NCI-H1417 treated with DMSO at 0.1 percent for 48 hours (cell line): ENCODE data around the gene GRIP2.

Experiments used
- DNase-seq: peaks from one replicate; lab custom pipeline; 2025; lab: John Stamatoyannopoulos, UW

Gene GRIP2

DNA sequence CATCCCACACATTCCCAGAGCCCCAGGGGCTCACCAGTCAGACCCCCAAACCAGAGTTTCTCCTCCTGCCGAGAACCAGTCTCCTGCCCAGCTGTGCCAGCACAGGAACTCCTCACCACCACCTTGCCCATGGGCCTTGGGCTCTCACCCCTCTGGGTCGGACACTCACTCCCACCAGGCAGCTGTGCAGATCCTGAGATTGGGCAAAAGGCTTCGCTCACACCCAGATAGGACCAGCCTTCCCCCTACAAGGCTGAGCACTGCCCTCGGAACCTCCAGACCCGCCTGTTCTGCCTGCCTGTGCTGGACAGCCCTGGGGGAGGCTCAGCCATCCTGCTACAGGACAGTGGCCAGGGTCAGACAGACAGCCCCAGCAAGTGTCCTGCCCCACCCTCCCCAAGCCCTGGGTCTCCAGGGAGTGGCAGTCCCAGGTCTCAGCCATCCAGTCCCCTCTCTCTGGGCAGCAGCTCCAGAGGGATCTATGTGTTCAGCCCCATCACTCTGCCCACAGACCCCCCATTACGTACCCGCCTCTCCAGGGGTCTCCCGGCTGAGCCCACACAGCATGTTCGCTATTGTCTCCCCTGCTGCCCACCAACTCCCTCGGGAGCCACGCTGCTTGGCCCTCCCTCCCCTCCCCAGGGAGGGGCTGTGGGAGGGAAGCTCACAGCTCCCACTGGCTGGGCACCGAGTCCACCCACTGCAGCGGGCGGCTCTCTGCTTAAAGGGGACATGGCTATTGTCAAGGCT is at the start of gene GRIP2:
TSS of gene GRIP2 (minus strand) at position 601 of the 750 bp plus-strand sequence. CDS start at position 567, 34 bp downstream.
- DNase-seq, result no peak

DNA sequence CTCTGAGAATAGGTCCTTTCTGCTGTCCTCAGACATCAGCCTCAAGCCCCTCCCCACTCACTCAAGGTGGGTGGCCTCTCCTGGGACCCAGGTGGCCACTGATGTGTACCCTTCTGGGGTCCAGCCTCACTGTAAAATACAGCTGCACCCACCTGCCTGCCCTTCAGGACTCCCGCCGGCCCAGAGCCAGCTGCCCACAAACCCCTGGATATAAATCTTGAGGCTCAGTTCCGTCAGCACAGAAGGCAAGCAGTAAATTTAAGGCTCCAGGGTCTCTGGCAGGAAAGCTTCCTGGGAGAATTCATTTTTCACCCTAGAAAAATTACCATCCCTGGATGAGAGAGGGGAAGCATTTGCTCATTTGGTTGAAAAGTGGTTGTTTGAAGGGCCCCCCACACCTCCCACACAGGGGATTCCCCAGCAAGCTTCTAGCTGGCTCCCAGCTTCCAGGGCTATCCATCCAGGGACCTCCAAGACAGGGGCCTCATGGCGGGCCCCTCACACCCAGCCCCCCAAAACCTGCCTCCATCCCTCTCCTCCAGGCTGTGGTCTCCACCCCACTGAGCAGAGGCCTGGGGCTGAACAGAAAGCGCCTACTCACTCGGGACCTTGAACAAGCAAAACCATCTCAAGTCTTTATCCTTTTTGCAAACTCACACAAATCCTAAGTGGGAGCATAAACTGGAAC is 48.4 kb upstream of the GRIP2 start:
- DNase-seq, result no peak

DNA sequence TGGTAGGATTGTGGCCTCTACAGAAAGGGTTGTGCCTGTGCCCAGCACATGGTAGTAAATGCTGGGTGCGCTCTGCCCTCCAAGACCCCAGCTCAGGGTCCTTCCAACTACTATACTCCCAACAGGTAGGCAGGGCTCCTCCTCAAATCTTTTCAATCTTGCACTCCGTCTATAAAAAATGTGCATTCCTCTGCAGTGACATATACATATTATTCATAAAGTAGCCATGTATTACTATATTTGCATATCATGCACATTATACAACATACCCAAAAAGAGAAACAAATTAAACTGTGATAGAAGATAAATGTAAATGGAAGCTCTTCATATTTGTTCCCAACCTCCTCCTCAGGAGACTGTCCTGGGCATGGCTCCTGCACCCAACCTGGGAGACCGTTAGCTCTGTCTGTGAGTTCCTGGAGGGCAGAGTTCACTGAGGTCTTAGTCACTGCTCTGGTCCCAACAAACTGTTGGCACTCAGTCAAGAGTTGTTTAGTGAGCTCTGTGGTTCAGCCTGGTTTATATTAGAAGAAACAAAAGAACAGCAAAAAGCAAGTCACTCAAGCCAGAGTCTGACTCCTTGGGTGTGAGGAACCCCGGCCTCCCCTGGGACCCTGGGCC is 47.7 kb upstream of the GRIP2 start:
- DNase-seq, result no peak

DNA sequence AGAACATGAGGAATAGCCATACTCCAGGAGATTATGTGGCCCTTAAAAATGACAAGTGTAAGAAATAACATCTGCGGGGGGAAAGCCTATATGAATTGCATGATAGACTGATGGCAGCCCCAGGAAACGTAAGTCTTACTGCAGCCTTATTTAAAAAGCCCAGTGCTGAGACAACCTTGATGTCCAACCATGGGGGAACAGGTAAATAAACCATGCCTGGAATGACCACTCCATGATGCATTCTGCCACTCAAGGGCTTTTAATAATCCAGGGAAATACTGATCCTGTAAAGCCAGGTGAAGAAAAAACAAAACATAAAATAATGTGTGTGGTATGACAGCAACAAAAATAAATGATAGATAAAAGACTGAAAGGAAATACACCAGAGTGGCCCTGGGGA is 46.5 kb upstream of the GRIP2 start:
- no peak for DNase-seq

DNA sequence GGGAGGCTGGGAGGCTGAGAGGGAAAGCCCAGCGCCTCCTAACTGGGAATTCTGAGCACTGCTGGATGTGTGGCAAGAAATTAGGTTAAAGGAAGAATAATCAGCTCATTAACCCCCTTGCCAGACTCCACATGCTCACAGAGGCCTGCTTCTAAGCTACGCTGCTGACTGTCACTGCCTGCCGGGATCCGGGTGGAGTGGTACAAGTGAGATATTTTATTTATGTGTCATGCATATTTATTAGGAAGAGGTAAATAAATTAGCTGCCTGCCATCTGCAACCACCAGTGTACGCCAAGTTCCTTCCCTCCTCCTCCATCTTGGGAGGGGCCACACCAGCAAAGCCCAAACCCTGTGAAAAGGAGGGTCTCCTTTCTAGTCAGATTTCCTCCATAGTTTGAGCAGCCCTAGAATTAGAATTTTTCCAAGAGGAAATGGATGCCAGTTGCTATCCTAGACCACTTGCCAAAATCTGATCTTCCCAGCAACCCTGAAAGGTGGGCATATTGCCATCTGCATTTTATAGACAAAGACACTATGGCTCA is 43.5 kb upstream of the GRIP2 start:
- no peak for DNase-seq

DNA sequence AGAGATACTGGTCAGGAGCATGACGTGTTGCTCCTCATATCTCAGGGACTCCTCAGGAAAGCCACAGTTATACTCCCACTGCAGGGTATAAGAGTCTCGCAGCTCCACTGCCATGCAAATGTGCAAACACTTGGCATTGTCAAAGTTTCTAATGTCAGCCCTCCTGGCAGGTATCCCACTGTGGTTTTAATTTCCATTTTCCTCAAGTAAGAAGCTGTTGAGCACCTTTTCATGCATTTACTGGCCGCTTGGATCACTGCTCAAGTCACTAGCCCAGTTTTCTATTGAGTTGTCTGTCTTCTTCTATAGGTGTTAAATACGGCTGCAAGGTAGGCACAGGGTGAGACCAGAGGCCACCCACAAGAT is 41.9 kb upstream of the GRIP2 start:
- no peak for DNase-seq

DNA sequence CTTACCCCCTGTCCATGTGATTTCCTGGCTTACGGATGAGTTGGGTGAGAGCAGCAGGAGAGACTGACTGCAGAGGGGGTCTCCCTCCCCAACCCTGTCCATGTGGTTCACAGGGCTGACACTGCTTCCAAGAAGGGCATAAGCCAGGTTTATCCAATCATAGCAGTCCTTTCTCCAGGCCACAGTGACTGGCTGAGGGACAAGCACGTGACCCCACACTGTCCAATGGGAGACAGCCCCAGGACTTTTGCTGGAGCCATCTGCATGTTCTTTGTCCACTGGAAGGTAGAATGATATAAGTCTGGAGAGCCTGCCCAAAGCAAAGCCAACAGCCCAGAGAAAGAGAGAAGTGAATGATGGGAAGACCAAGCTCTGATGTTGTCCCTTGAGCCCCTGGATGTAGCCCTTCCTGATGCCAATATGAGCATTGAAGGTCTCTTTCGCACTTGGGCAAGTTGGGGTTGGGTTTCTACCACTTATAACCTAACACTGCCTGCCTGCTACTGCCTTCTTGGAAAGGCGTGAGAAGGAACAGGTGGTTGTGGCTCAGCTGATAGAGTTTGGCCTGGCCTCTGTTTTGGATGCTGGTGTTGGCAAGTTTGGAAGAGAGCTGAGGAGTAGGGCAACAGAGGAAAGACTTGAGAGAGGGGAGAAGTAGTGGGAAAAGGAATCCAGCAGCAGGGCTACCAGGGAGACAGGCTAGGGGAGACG is 41.3 kb upstream of the GRIP2 start:
- no peak for DNase-seq

DNA sequence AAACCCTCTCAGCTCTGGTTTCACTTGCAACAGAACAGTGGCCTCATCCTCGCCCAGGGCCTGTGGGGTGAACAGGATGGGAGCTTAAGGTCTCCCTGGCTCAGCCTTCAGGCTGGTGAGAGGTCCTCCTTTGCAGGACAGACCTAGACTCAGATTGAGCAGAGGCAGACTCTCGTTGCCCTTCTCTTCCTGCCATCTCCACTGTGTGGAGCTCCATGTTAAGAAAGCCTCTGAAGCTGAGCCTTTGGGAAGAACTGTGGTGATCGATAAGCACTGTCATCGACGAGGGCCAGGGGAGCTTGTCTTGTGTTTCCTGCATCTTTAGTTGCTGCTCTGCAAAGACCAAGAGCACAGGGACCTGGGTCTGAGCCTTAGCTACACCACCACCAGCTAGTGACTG is 37.8 kb upstream of the GRIP2 start:
- no peak for DNase-seq

DNA sequence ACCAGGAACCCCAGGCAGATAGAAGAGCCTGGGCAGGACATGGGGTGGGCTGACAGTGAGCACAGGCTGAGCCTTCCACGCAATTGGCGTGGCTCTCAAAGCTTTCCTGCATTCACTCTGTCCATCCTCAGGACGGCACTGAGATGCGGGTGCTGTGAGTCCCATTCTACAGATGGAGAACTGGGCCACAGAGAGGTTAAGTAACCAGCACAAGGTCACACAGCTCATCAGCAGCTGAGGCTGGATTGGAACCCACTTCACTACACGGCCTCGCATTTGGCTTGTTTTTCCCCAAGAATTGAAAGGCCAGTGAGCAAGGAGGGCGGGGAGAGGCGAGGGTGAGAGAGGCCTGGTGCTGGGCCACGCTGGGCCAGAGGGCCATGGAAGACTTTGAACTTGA is 36.0 kb upstream of the GRIP2 start:
- DNase-seq, result no peak

DNA sequence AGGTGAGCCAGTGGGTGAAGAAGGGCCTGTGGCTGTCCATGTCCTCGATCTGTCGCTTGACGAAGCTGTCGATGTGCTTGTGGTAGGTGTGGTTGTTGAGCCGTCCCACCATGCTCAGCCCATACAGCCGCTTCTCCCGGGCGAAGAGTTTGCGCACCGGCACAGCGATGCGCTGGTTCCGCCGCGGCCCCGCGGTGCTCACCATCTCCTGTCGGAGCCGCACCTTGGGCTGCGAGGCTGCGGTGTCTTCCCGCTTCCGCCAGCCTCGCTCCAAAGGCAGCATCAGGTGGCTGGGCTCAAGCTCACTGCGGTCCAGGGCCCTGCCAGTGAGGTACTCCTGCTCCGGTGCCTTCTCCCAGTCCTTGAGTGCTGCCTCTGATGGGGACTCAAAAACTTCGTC is 34.0 kb upstream of the GRIP2 start:
- DNase-seq, result no peak

DNA sequence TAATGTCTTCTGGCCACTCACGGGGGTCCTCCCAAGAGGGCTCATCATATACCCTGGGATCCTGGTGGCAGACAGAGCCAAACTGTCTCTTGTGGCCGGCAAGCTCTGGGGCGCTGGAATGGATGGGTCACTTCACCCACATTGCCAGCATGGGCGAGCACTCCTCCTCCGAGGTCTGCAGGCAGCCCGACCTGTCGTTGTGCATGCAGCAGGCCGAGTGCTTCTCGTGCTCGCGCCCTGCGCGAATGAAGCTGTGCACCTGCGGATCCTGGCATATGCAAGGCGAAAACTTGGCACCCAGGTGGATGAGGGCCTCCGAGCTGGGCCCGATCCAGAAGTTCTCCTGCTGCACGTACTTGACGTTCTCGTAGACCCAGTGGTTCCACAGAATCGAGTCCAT is 33.6 kb upstream of the GRIP2 start:
- DNase-seq, result no peak

DNA sequence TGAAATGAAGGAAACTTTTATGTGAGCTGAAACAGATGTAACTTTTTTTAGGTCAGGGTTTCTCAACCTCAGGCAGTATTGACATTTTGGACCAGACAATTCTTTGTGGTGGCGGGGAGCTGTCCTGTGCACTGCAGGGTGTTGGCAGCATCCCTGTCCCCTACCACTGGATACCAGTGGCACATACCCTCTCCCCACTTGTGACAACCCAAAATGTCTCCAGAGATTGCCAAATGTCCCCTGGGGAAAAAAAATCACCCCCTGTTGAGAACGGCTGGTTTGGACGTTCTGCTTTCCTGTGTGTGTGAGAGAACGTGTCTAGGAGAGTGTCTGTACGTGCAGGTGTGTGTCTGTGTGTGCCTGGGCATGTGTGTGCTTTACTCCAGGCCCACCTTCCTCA is 30.7 kb upstream of the GRIP2 start:
- no peak for DNase-seq

DNA sequence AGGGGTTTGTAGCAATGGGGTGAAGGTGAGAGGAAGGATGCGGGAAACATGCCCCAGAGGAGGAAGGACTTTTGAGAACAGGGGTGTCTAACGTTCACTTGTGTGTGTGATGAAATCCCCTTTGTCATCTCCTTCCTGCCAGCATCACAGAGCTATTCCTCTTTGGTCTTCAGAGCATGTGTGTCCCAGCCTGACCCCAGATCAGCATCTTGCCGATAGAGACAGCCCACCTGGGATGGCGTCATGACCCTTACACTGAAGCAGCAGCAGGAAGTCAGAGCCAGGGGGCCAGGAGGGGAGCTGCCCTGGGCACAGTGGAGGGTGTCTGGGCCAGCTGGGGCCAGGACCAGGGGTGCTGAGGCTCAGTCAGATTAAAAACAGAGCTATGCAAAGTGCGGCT is 29.9 kb upstream of the GRIP2 start:
- no peak for DNase-seq

DNA sequence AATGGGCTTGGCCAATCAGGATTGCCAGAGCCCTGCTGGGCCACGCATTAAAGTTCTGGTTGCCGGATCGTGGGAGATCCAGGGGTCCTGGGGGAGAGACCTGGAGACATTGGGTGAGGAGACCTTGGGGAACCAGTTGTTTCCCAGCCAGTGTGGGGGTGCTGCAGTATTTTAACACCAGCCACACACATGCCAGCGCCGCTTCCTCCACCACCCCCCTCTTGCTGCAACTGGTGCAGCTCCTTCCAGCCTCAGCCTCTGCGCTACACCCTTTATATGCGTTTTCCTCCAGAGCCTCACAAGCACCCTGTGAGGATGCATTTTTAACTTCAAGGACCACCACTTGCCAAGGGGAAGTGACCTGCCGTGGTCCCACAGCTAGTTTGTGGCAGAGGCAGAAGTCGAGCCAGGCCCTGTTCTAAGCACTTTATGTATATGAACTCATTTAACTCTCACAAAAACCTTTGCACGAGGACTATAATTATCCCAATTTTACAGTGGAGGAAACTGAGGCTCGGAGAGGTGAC is 29.4 kb upstream of the GRIP2 start:
- no peak for DNase-seq

DNA sequence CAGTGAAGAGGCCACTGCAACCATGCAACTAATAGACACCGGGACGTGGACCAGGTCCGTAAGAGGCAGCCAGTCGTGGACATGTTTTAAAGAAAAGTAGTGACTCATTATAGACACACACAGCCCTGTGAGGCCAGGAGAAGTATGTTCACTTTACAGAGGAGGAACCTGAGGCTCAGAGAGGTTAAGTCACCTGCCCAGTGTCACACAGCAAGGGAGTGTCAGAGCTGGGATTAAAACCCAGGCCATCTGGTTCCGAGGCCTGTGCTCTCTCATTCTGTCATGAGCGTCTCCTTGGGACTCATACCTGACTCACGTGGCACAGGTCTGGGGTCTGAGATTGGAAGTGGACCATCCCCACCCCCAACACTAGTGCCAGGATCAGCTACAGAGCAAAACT is 28.1 kb upstream of the GRIP2 start:
- no peak for DNase-seq

DNA sequence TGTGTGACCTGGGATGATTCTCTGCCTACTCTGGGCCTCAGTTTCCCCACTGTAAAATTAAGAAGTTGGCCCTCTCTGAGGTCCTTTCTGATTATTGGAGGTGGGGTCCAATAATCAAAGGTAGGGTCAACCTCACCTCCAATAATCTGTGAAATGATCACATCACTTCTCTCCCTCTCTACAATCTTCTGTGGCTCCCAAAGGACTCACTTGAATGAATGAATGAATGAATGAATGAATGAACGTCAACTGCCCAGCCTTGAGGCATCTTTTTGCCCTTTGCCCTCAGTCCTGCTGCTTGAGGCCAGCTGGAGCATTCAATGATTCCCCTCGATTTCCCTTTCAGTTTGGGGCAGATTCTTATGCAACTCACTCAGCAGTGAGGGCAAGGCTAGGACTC is 26.7 kb upstream of the GRIP2 start:
- DNase-seq, result no peak

DNA sequence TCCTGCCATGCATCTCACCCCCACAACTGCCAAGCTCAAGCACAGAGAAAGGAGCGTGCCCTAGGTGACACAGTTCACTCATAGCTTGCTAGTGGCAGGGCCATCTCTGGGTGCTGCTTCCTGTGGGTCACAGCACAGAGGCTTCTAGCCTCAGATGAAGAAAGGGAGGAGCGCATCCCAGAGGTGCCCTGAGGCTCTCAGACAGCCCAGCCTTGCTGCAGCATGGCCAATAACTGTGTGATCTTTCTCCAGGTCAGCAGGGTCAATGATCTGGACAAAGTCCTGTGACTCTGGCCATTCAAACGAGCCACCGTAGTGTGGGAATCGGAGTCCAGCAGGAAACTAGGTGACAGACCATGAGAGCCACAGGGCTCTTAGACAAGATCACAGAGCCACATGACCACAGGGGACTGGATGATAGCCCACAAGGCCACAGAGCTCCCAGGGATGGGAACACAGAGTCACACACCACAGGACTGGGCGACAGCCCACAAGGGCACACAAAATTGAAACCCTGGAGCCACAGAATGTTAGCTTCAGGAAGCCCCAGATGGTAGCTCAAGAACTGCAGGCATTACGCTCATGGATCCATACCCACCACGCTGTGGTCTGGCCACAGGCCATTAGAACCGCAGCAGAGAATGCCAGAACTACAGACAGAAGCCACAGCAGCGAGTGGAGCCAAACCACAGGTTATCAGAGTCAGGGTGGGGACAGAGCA is 25.9 kb upstream of the GRIP2 start:
- DNase-seq, result no peak

DNA sequence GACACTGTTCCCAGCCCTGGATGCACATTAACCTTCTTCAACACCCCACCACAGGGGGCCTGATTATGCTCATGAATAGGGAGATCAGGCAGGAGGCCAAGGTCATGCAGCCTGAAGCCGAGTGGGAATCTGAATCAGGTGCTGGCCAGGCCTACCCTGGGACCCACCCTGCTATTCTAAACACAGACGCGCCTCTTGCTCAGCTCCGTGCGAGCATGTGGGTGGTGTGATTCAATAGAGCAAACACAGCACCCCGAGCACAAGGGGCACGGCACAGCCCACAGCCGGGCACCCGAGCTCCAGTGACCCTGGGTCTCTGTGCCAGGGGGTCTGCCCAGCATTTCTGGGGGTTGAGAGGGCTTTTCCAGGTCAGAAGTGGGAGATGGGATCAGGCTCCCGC is 24.6 kb upstream of the GRIP2 start:
- DNase-seq, result no peak

DNA sequence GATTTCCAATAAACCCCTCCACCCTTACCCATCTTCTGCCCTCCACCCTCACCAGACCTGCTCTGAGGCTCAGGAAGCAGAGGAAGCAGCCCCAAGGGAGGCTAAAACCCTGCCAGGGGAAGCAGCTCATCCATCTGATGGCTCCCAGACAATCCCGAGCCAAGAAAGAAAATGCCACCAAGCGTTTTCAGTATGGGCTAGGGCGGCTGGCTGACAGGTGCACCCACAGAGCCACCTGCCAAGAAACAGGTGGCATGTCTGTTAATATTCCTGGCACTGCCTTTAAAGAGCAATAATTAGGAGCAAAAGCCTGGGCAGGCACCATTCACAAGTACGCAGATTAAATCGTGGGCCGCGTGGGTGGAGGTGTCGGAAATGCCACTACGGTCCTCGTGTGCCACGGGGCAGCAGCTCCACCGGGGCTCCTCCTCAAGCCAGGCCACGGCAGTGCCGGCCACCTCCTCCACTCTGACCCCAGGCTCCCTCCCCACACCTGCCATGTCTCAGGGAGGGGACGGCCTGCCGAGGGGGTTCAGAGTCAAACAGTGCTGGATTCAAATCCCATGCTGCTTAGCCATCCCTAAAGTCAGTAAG is 23.9 kb upstream of the GRIP2 start:
- peak; percentile 18 for DNase-seq

DNA sequence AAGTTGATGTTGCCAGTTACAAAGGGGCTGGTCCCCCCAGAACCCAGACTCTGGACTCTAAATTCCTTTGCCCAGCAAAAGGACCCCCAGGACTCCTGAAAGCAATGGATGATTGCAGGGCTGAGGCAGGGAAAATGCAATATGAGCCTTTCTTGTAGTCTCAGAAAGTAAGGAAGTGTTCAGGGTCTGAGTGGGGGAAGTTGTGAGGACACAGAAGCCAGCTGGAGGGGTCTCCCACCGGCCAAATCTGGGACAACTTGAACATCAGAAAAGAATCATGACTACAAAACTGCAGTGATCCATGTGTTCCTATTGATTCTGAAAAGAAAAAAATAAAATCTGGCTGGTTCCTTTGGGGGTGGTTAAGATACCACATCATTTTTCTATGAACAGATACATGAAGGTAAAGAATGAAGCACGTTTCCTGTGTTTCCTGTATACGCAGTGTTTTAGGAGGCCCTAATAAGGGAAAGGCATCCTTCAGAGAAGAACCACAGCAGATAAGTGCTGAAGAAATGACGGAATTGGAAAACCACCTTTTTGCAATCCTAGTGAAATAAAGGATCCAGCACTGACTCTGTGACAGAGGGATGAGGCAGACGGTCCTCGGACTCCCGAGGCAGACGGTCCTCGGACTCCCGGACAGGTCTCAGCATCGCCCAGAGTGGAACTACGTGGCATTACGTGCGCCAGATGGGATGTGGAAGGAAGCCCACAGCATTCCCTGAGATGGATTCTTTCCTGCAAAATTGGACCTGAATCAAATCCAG is 22.2 kb upstream of the GRIP2 start:
- no peak for DNase-seq
